Measurements from ENCODE around the gene C6orf118. TPM values are rescaled to one million over a fixed set of nuclear protein-coding genes. Genes with fewer than 3 reads are reported as not detected.

The C6orf118 gene
- total and polyA plus RNA-seq, 5 donors from 2014 or later, result not detected

GRCh38 chr6:165272585-165272984 lies 36.8 kb downstream of the C6orf118 start:
- DNase-seq (no peak), ATAC-seq (ENCODE audit: low read depth in 2 of 2) (no peak)
- Mint-ChIP-seq H3K36me3 (no peaks in the 10 kb centered on the region), H3K4me1 (no peaks in the 10 kb centered on the region), H3K27ac (no peak overlapping the region), H3K4me3 (no peak overlapping the region), H3K27me3 (no peaks in the 10 kb centered on the region), H3K9me3 (peaks cover 0 to 25% (median 13%) of the 10 kb centered on the region in 7 donors)
- no peaks in the 10 kb centered on the region for H3K27me3 ChIP-seq (ENCODE audit: control insufficient read depth, insufficient read depth, low read length)
- H3K36me3 ChIP-seq (ENCODE audit: control insufficient read depth, insufficient read depth, low read length), result no peaks in the 10 kb centered on the region
- H3K9me3 ChIP-seq (ENCODE audit: control insufficient read depth in 2 of 2, low read length in 2 of 2), result no peaks in the 10 kb centered on the region
- no peaks in the 10 kb centered on the region for H3K4me1 ChIP-seq (ENCODE audit: control insufficient read depth, insufficient read depth, low read length, poor library complexity, severe bottlenecking)
- no peak overlapping the region for H3K4me3 ChIP-seq (ENCODE audit: low read depth, low read length)
- no peak overlapping the region for H3K27ac ChIP-seq (ENCODE audit: insufficient read depth, low read length, poor library complexity, severe bottlenecking)

- Histone ChIP-seq H3K9me3 (ENCODE audit: control insufficient read depth in 2 of 2, low read length in 2 of 2) (no peaks in the 10 kb centered on the region), H3K4me3 (ENCODE audit: low read depth, low read length) (no peak overlapping the region), H3K36me3 (ENCODE audit: control insufficient read depth, insufficient read depth, low read length) (no peaks in the 10 kb centered on the region), H3K27me3 (ENCODE audit: control insufficient read depth, insufficient read depth, low read length) (no peaks in the 10 kb centered on the region), H3K4me1 (ENCODE audit: control insufficient read depth, insufficient read depth, low read length, poor library complexity, severe bottlenecking) (no peaks in the 10 kb centered on the region), H3K27ac (ENCODE audit: insufficient read depth, low read length, poor library complexity, severe bottlenecking) (no peak overlapping the region)
- ATAC-seq (ENCODE audit: low read depth in 2 of 2), result no peak
- H3K27ac Mint-ChIP-seq, result no peak overlapping the region
- H3K4me3 Mint-ChIP-seq, result no peak overlapping the region
- no peaks in the 10 kb centered on the region for H3K4me1 Mint-ChIP-seq
- no peaks in the 10 kb centered on the region for H3K36me3 Mint-ChIP-seq
- peaks cover 0 to 18% (median 8%) of the 10 kb centered on the region in 7 donors for H3K9me3 Mint-ChIP-seq
- no peaks in the 10 kb centered on the region for H3K27me3 Mint-ChIP-seq
- no peak for DNase-seq
Measured at GRCh38 chr6:165268987-165269386, 40.4 kb downstream of the C6orf118 start.

GRCh38 chr6:165266621-165267020 lies 42.8 kb downstream of the C6orf118 start:
- ATAC-seq (ENCODE audit: low read depth in 2 of 2) (no peak), DNase-seq (no peak)
- no peaks in the 10 kb centered on the region for H3K9me3 ChIP-seq (ENCODE audit: control insufficient read depth in 2 of 2, low read length in 2 of 2)
- no peak overlapping the region for H3K4me3 ChIP-seq (ENCODE audit: low read depth, low read length)
- no peaks in the 10 kb centered on the region for H3K36me3 ChIP-seq (ENCODE audit: control insufficient read depth, insufficient read depth, low read length)
- Mint-ChIP-seq H3K4me1 (no peaks in the 10 kb centered on the region), H3K4me3 (no peak overlapping the region), H3K27me3 (no peaks in the 10 kb centered on the region), H3K36me3 (no peaks in the 10 kb centered on the region), H3K27ac (no peak overlapping the region), H3K9me3 (peaks cover 0 to 14% (median 4%) of the 10 kb centered on the region in 7 donors)
- H3K27me3 ChIP-seq (ENCODE audit: control insufficient read depth, insufficient read depth, low read length), result no peaks in the 10 kb centered on the region
- no peaks in the 10 kb centered on the region for H3K4me1 ChIP-seq (ENCODE audit: control insufficient read depth, insufficient read depth, low read length, poor library complexity, severe bottlenecking)
- H3K27ac ChIP-seq (ENCODE audit: insufficient read depth, low read length, poor library complexity, severe bottlenecking), result no peak overlapping the region

GRCh38 chr6:165266191-165266590 lies 43.2 kb downstream of the C6orf118 start:
- H3K9me3 Mint-ChIP-seq, result peaks cover 0 to 14% (median 4%) of the 10 kb centered on the region in 7 donors
- Histone ChIP-seq H3K27me3 (ENCODE audit: control insufficient read depth, insufficient read depth, low read length) (no peaks in the 10 kb centered on the region), H3K9me3 (ENCODE audit: control insufficient read depth in 2 of 2, low read length in 2 of 2) (no peaks in the 10 kb centered on the region), H3K4me1 (ENCODE audit: control insufficient read depth, insufficient read depth, low read length, poor library complexity, severe bottlenecking) (no peaks in the 10 kb centered on the region), H3K4me3 (ENCODE audit: low read depth, low read length) (no peak overlapping the region), H3K36me3 (ENCODE audit: control insufficient read depth, insufficient read depth, low read length) (no peaks in the 10 kb centered on the region), H3K27ac (ENCODE audit: insufficient read depth, low read length, poor library complexity, severe bottlenecking) (no peak overlapping the region)
- H3K4me1 Mint-ChIP-seq, result no peaks in the 10 kb centered on the region
- no peaks in the 10 kb centered on the region for H3K27me3 Mint-ChIP-seq
- H3K27ac Mint-ChIP-seq, result no peak overlapping the region
- H3K4me3 Mint-ChIP-seq, result no peak overlapping the region
- DNase-seq (no peak), ATAC-seq (ENCODE audit: low read depth in 2 of 2) (no peak)
- H3K36me3 Mint-ChIP-seq, result no peaks in the 10 kb centered on the region

- no peaks in the 10 kb centered on the region for H3K36me3 Mint-ChIP-seq
- Histone ChIP-seq H3K9me3 (ENCODE audit: control insufficient read depth in 2 of 2, low read length in 2 of 2) (peaks cover 0 to 15% of the 10 kb centered on the region in 2 experiments), H3K27me3 (ENCODE audit: control insufficient read depth, insufficient read depth, low read length) (no peaks in the 10 kb centered on the region), H3K36me3 (ENCODE audit: control insufficient read depth, insufficient read depth, low read length) (no peaks in the 10 kb centered on the region), H3K27ac (ENCODE audit: insufficient read depth, low read length, poor library complexity, severe bottlenecking) (no peak overlapping the region), H3K4me3 (ENCODE audit: low read depth, low read length) (no peak overlapping the region), H3K4me1 (ENCODE audit: control insufficient read depth, insufficient read depth, low read length, poor library complexity, severe bottlenecking) (no peaks in the 10 kb centered on the region)
- ATAC-seq (ENCODE audit: low read depth in 2 of 2) (no peak), DNase-seq (no peak)
- no peaks in the 10 kb centered on the region for H3K4me1 Mint-ChIP-seq
- H3K27ac Mint-ChIP-seq, result no peak overlapping the region
- no peak overlapping the region for H3K4me3 Mint-ChIP-seq
- H3K9me3 Mint-ChIP-seq, result peaks cover 1 to 42% (median 14%) of the 10 kb centered on the region in 7 donors
- H3K27me3 Mint-ChIP-seq, result no peaks in the 10 kb centered on the region
Measured at GRCh38 chr6:165260462-165260861, 48.9 kb downstream of the C6orf118 start.

GRCh38 chr6:165249808-165250207 lies 59.6 kb downstream of the C6orf118 start:
- no peaks in the 10 kb centered on the region for H3K4me1 Mint-ChIP-seq
- H3K27ac Mint-ChIP-seq, result no peak overlapping the region
- peaks cover 0 to 3% of the 10 kb centered on the region in 2 experiments for H3K9me3 ChIP-seq (ENCODE audit: control insufficient read depth in 2 of 2, low read length in 2 of 2)
- ATAC-seq (ENCODE audit: low read depth in 2 of 2), result no peak
- DNase-seq, result no peak
- H3K27me3 ChIP-seq (ENCODE audit: control insufficient read depth, insufficient read depth, low read length), result no peaks in the 10 kb centered on the region
- no peak overlapping the region for H3K4me3 ChIP-seq (ENCODE audit: low read depth, low read length)
- H3K27me3 Mint-ChIP-seq, result no peaks in the 10 kb centered on the region
- no peak overlapping the region for H3K4me3 Mint-ChIP-seq
- H3K27ac ChIP-seq (ENCODE audit: insufficient read depth, low read length, poor library complexity, severe bottlenecking), result no peak overlapping the region
- no peaks in the 10 kb centered on the region for H3K36me3 Mint-ChIP-seq
- no peaks in the 10 kb centered on the region for H3K4me1 ChIP-seq (ENCODE audit: control insufficient read depth, insufficient read depth, low read length, poor library complexity, severe bottlenecking)
- H3K9me3 Mint-ChIP-seq, result peaks cover 3 to 20% (median 12%) of the 10 kb centered on the region in 7 donors
- no peaks in the 10 kb centered on the region for H3K36me3 ChIP-seq (ENCODE audit: control insufficient read depth, insufficient read depth, low read length)

- Mint-ChIP-seq H3K4me1 (no peaks in the 10 kb centered on the region), H3K36me3 (no peaks in the 10 kb centered on the region), H3K4me3 (no peak overlapping the region), H3K27me3 (no peaks in the 10 kb centered on the region), H3K9me3 (peaks cover 3 to 18% (median 10%) of the 10 kb centered on the region in 7 donors), H3K27ac (no peak overlapping the region)
- Histone ChIP-seq H3K27me3 (ENCODE audit: control insufficient read depth, insufficient read depth, low read length) (no peaks in the 10 kb centered on the region), H3K27ac (ENCODE audit: insufficient read depth, low read length, poor library complexity, severe bottlenecking) (no peak overlapping the region), H3K36me3 (ENCODE audit: control insufficient read depth, insufficient read depth, low read length) (no peaks in the 10 kb centered on the region), H3K4me1 (ENCODE audit: control insufficient read depth, insufficient read depth, low read length, poor library complexity, severe bottlenecking) (no peaks in the 10 kb centered on the region), H3K9me3 (ENCODE audit: control insufficient read depth in 2 of 2, low read length in 2 of 2) (no peaks in the 10 kb centered on the region), H3K4me3 (ENCODE audit: low read depth, low read length) (no peak overlapping the region)
- no peak for DNase-seq
- ATAC-seq (ENCODE audit: low read depth in 2 of 2), result no peak
Measured at GRCh38 chr6:165245701-165246100, 63.7 kb downstream of the C6orf118 start.

GRCh38 chr6:165245287-165245686 lies 64.1 kb downstream of the C6orf118 start:
- Mint-ChIP-seq H3K27ac (no peak overlapping the region), H3K4me3 (no peak overlapping the region)
- no peaks in the 10 kb centered on the region for H3K9me3 ChIP-seq (ENCODE audit: control insufficient read depth in 2 of 2, low read length in 2 of 2)

More at GRCh38 chr6:165245287-165245686, 64.1 kb downstream of the C6orf118 start:
- H3K36me3 Mint-ChIP-seq, result no peaks in the 10 kb centered on the region
- no peaks in the 10 kb centered on the region for H3K4me1 ChIP-seq (ENCODE audit: control insufficient read depth, insufficient read depth, low read length, poor library complexity, severe bottlenecking)
- peaks cover 3 to 19% (median 8%) of the 10 kb centered on the region in 7 donors for H3K9me3 Mint-ChIP-seq
- H3K4me1 Mint-ChIP-seq, result no peaks in the 10 kb centered on the region
- H3K27ac ChIP-seq (ENCODE audit: insufficient read depth, low read length, poor library complexity, severe bottlenecking), result no peak overlapping the region
- no peaks in the 10 kb centered on the region for H3K27me3 ChIP-seq (ENCODE audit: control insufficient read depth, insufficient read depth, low read length)
- DNase-seq (no peak), ATAC-seq (ENCODE audit: low read depth in 2 of 2) (no peak)
- H3K27me3 Mint-ChIP-seq, result no peaks in the 10 kb centered on the region
- H3K36me3 ChIP-seq (ENCODE audit: control insufficient read depth, insufficient read depth, low read length), result no peaks in the 10 kb centered on the region
- H3K4me3 ChIP-seq (ENCODE audit: low read depth, low read length), result no peak overlapping the region

Data from CD4-positive, CD25-positive, alpha-beta regulatory T cell (primary cell).